Prostate gland (tissue), 2 donors: Measurements from ENCODE around the gene PDE2A. TPM values are rescaled to one million over a fixed set of nuclear protein-coding genes. Genes with fewer than 3 reads are reported as not detected.
A peak's percentile ranks its signal among the peaks of the same experiment; 100 is the strongest.

ENCODE experiments used
- DNase-seq: peaks from one replicate; pipeline ENCODE4 v3.0.0-alpha.2; 2019; ENCODE audit warnings: low spot score
- H3K27ac ChIP-seq, 2 donors: fragments of 200-600 bp; sonication (generic); 2 replicates each; pipeline ENCODE4 v1.5.1; 2017 to 2019
- H3K27me3 ChIP-seq: fragments of 200-600 bp; sonication (generic); replicated peaks from 2 replicates; pipeline ENCODE4 v1.5.1; 2019; ENCODE audit not compliant: insufficient read depth
- H3K36me3 ChIP-seq, 2 donors: fragments of 200-600 bp; sonication (generic); 1 replicate in 1 of 2; 2 replicates in 1 of 2; pipeline versions ENCODE4 v1.5.1 to v1.8.1; 2017 to 2019
- H3K4me1 ChIP-seq: fragments of 200-600 bp; sonication (generic); replicated peaks from 2 replicates; pipeline ENCODE4 v1.5.1; 2019
- H3K4me3 ChIP-seq, 2 donors: fragments of 200-600 bp; sonication (generic); 2 replicates each; pipeline ENCODE4 v1.5.1; 2017 to 2019
- H3K9me3 ChIP-seq: fragments of 200-600 bp; sonication (generic); 2 replicates; pipeline ENCODE4 v1.5.1; 2017
- CTCF ChIP-seq, 4 experiments: fragments of 200-600 bp in 2 of 4; fragments of 450-650 bp in 2 of 4; sonication (generic) in 2 of 4; IDR thresholded peaks; 1 replicate in 3 of 4; 2 replicates in 1 of 4; pipeline ENCODE4 v1.5.1; 2016 to 2019; ENCODE audit warnings: antibody characterized with exemption in 4 of 4, mild to moderate bottlenecking in 2 of 4, moderate library complexity in 2 of 4
- POLR2A ChIP-seq: fragments of 450-650 bp; IDR thresholded peaks from one replicate; pipeline ENCODE4 v1.6.1; 2016; ENCODE audit warnings: antibody characterized with exemption, mild to moderate bottlenecking
- POLR2AphosphoS5 ChIP-seq: sonication (generic); formaldehyde crosslinking; IDR thresholded peaks from one replicate; pipeline ENCODE4 v1.6.1; 2017; ENCODE audit warnings: antibody characterized with exemption
- WGBS: methylation state at CpG from one replicate; pipeline ENCODE4 v1.1.5; 2018; 5-methylcytosine and 5-hydroxymethylcytosine counted together
- intact Hi-C: fragments of 100-400 bp; cut with DNase I; formaldehyde crosslinking; loops from one replicate; pipeline ENCODE4 v1.14.2; 2022
- microRNA counts, 2 donors: library from miRNA; unstranded; fragments of <30 nt; microRNA quantifications; one replicate each; lab custom pipeline; 2016 to 2017
- microRNA-seq: library from miRNA; unstranded; fragments of <30 nt; microRNA quantifications from one replicate; pipeline ENCODE4, GENCODE V29; 2016
- small RNA-seq, 2 donors: library from RNA; depleted of rRNA; stranded (forward); fragments of <200 nt; gene quantifications; one replicate each; pipeline ENCODE3, GENCODE V24; 2016
- total RNA-seq, 2 donors: library from RNA; depleted of rRNA; stranded (reverse); fragments of >200 nt; gene quantifications; one replicate each; pipeline ENCODE4 v1.1.0, GENCODE V29; 2016

The PDE2A gene
- total RNA-seq, 2 donors from 2014 or later = 24.2 to 47.7 TPM

- DNase-seq = no peak
- Histone ChIP-seq H3K27me3 (no peaks in the 10 kb centered on the region), H3K4me1 (no peaks in the 10 kb centered on the region), H3K27ac (no peak overlapping the region), H3K4me3 (no peak overlapping the region), H3K36me3 (no peaks in the 10 kb centered on the region), H3K9me3 (no peaks in the 10 kb centered on the region)
- intact Hi-C loops = no loop called here
- WGBS = 49% methylated on average over 3 of the region's 3 CpGs
- no peak for TF ChIP-seq CTCF (IDR thresholded peaks at IDR 0.05)
- TF ChIP-seq POLR2A = no peak
- no peak for TF ChIP-seq POLR2AphosphoS5
Observed at GRCh38 chr11:72534371-72535193, 139.6 kb downstream of the PDE2A start.

GRCh38 chr11:72529068-72529467 lies 145.2 kb downstream of the PDE2A start:
- intact Hi-C loops = no loop called here
- H3K27ac ChIP-seq = no peak overlapping the region
- no peaks in the 10 kb centered on the region for H3K27me3 ChIP-seq
- no peaks in the 10 kb centered on the region for H3K4me1 ChIP-seq
- H3K9me3 ChIP-seq = no peaks in the 10 kb centered on the region
- DNase-seq = no peak
- H3K36me3 ChIP-seq = no peaks in the 10 kb centered on the region
- WGBS = 48% methylated on average over 3 of the region's 3 CpGs
- no peak overlapping the region for H3K4me3 ChIP-seq
- TF ChIP-seq CTCF (IDR thresholded peaks at IDR 0.05) (no peak), POLR2A (no peak), POLR2AphosphoS5 (no peak)

DNA sequence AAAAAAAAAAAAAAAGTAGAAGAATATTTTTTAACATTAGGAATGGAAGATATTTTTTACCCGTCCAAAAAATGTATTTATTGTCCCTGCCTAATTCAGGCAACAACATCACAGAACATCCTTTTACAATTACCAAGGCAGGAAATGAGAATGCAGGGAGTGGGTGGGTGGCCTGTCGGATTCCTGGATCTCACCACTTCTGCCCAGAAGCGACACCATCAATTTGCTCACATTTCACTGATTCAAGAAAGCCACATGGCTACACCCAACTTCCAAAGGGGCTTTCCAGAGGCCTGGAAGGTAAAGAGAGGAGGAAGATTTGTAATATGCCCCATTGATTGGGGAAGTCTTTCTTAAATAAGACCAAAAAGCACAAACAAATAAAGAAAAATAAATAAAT lies 146.1 kb downstream of the PDE2A start:
- Histone ChIP-seq H3K27me3 (no peaks in the 10 kb centered on the region), H3K4me3 (no peak overlapping the region), H3K36me3 (no peaks in the 10 kb centered on the region), H3K4me1 (no peaks in the 10 kb centered on the region), H3K27ac (no peak overlapping the region), H3K9me3 (no peaks in the 10 kb centered on the region)
- intact Hi-C loops = no loop called here
- DNase-seq = no peak
- WGBS = 75% methylated on average over 3 of the region's 3 CpGs
- TF ChIP-seq CTCF (IDR thresholded peaks at IDR 0.05) = no peak
- no peak for TF ChIP-seq POLR2A
- no peak for TF ChIP-seq POLR2AphosphoS5

MicroRNA genes within 50 kb of the gene (microRNA counts, 767-probe panel; counts per million panel counts)
- 4,407 to 4,681 counts per million in 2 donors for microRNA hsa-miR-139-3p (lab: Ali Mortazavi, UCI)
- 4,360 to 4,771 counts per million in 2 donors for microRNA hsa-miR-139-5p (lab: Ali Mortazavi, UCI)

Small RNA genes within 50 kb of the gene (microRNA-seq; reads per million reads assigned to microRNA genes)
- gene MIR139 = 9,973 reads per million, percentile 96 among the genes with 10 or more reads in this experiment

Small RNA genes within 50 kb of the gene (small RNA-seq; reads per million reads assigned to genes)
- gene MIR139 (11.7 to 12.1 reads per million in 2 donors), gene RNU7-105P (0 reads per million in 2 donors)

Other genes with a start within 250 kb of the PDE2A start
- gene CLPB, start 239.9 kb downstream of the PDE2A start, total RNA-seq = 10 to 100 TPM; 14.9 to 47.0 TPM
- gene ARAP1, start 78.0 kb upstream of the PDE2A start, total RNA-seq = 100 to 1,000 TPM in 1 of 2 donors, 10 to 100 TPM in 1; 95.2 to 109 TPM
- 100 to 1,000 TPM; 132 to 208 TPM for gene STARD10, start 119.6 kb upstream of the PDE2A start, total RNA-seq
- 10 to 100 TPM; 27.5 to 29.7 TPM for gene ATG16L2, start 140.0 kb upstream of the PDE2A start, total RNA-seq